Upper lobe of left lung (tissue), 6 donors: ENCODE data around the gene KBTBD12. TPM values are rescaled to one million over a fixed set of nuclear protein-coding genes. Genes with fewer than 3 reads are reported as not detected.
A peak's percentile ranks its signal among the peaks of the same experiment; 100 is the strongest.

Experiments used
- ATAC-seq, 2 donors: fragments of 200-7000 bp; cut with Tn5 transposase; one replicate each; pipeline ENCODE4 v1.9.1; 2022; ENCODE audit warnings: mild to moderate bottlenecking in 2 of 2, moderate library complexity in 2 of 2; ENCODE audit not compliant: low FRiP score in 2 of 2
- DNase-seq, 2 donors: peaks; one replicate each; pipeline ENCODE4 v3.0.0-alpha.2; 2019 to 2020
- H3K27ac ChIP-seq, 4 donors: fragments of 200-600 bp; sonication (generic); one replicate each; pipeline ENCODE4 v1.5.1; 2016 to 2019
- H3K27me3 ChIP-seq, 4 donors: fragments of 200-600 bp; sonication (generic); one replicate each; pipeline ENCODE4 v1.5.1; 2017 to 2019
- H3K36me3 ChIP-seq, 4 donors: fragments of 200-600 bp; sonication (generic); one replicate each; pipeline ENCODE4 v1.5.1; 2016 to 2019
- H3K4me1 ChIP-seq, 4 donors: fragments of 200-600 bp; sonication (generic); one replicate each; pipeline ENCODE4 v1.5.1; 2018 to 2019
- H3K4me3 ChIP-seq, 4 donors: fragments of 200-600 bp; sonication (generic); one replicate each; pipeline ENCODE4 v1.5.1; 2017 to 2019; ENCODE audit warnings: mild to moderate bottlenecking in 2 of 4, moderate library complexity in 1 of 4
- H3K9me3 ChIP-seq, 4 donors: fragments of 200-600 bp; sonication (generic); one replicate each; pipeline ENCODE4 v1.5.1; 2018 to 2019
- CTCF ChIP-seq, 6 experiments: fragments of 450-650 bp in 4 of 6; fragments of 200-600 bp in 2 of 6; sonication (generic) in 2 of 6; IDR thresholded peaks; one replicate each; pipeline ENCODE4 v1.5.1; 2016 to 2019; ENCODE audit warnings: antibody characterized with exemption in 6 of 6
- EP300 ChIP-seq, 4 donors: sonication (generic); formaldehyde crosslinking; IDR thresholded peaks; one replicate each; pipeline ENCODE4 v1.5.1; 2017; ENCODE audit warnings: antibody characterized with exemption in 4 of 4, control low read depth in 2 of 4
- POLR2A ChIP-seq, 4 donors: fragments of 450-650 bp; IDR thresholded peaks; one replicate each; pipeline ENCODE4 v1.5.1; 2016 to 2017; ENCODE audit warnings: antibody characterized with exemption in 4 of 4, mild to moderate bottlenecking in 2 of 4
- POLR2AphosphoS5 ChIP-seq, 2 donors: sonication (generic); formaldehyde crosslinking; IDR thresholded peaks; one replicate each; pipeline ENCODE4 v1.5.1; 2017; ENCODE audit warnings: antibody characterized with exemption in 2 of 2
- WGBS, 2 donors: methylation state at CpG; one replicate each; pipeline ENCODE4 v1.1.5; 2017 to 2018; 5-methylcytosine and 5-hydroxymethylcytosine counted together
- total RNA-seq, 6 donors: library from RNA; depleted of rRNA in 4 of 6; stranded (reverse); fragments of >200 nt in 4 of 6; gene quantifications; one replicate each; pipeline versions ENCODE4 v1.1.0 to v1.2.1, GENCODE V29; 2016 to 2021
- donor health status: DM: no; HTN: no; CAD: no; lungs with moderate emphysema.
- donor health status: DM: no; HTN: yes; CAD: no; lungs with severe emphysema.

Gene KBTBD12
- total RNA-seq, 6 donors from 2014 or later: 0.37 to 2.1 (median 0.71) TPM

- TF ChIP-seq CTCF (IDR thresholded peaks at IDR 0.05) (no peak), EP300 (IDR thresholded peaks at IDR 0.05) (no peak), POLR2AphosphoS5 (IDR thresholded peaks at IDR 0.05) (no peak), POLR2A (IDR thresholded peaks at IDR 0.05) (no peak)
- Histone ChIP-seq H3K9me3 (no peaks in the 10 kb centered on the region), H3K4me3 (no peak overlapping the region), H3K4me1 (no peaks in the 10 kb centered on the region), H3K27ac (no peak overlapping the region), H3K36me3 (no peaks in the 10 kb centered on the region), H3K27me3 (no peaks in the 10 kb centered on the region)
- ATAC-seq (no peak), DNase-seq (no peak)
- WGBS, 2 donors: 93 to 96% methylated on average over 6 of the region's 6 CpGs
Measured at GRCh38 chr3:127999509-128000106, 84.6 kb downstream of the KBTBD12 start.

GRCh38 chr3:128001576-128001975 lies 86.5 kb downstream of the KBTBD12 start:
- no peaks in the 10 kb centered on the region for H3K36me3 ChIP-seq
- WGBS, 2 donors: 22 to 69% methylated on average over 3 of the region's 3 CpGs
- no peak overlapping the region for H3K27ac ChIP-seq
- H3K4me3 ChIP-seq: no peak overlapping the region
- DNase-seq (no peak), ATAC-seq (no peak)
- H3K9me3 ChIP-seq: no peaks in the 10 kb centered on the region
- no peaks in the 10 kb centered on the region for H3K27me3 ChIP-seq
- TF ChIP-seq EP300 (IDR thresholded peaks at IDR 0.05) (no peak), CTCF (IDR thresholded peaks at IDR 0.05) (no peak)
- no peaks in the 10 kb centered on the region for H3K4me1 ChIP-seq

- 70 to 93% methylated on average over 1 to 8 of the region's 8 CpGs for WGBS, 2 donors
- Histone ChIP-seq H3K27ac (no peak overlapping the region), H3K36me3 (no peaks in the 10 kb centered on the region), H3K27me3 (no peaks in the 10 kb centered on the region), H3K4me3 (no peak overlapping the region), H3K9me3 (no peaks in the 10 kb centered on the region), H3K4me1 (no peaks in the 10 kb centered on the region)
- TF ChIP-seq CTCF (IDR thresholded peaks at IDR 0.05): no peak
- TF ChIP-seq POLR2AphosphoS5 (IDR thresholded peaks at IDR 0.05): no peak
- TF ChIP-seq EP300 (IDR thresholded peaks at IDR 0.05): no peak
- TF ChIP-seq POLR2A (IDR thresholded peaks at IDR 0.05): no peak
- ATAC-seq (no peak), DNase-seq (no peak)
Measured at GRCh38 chr3:128004661-128005060, 89.6 kb downstream of the KBTBD12 start.

GRCh38 chr3:128006061-128007032 lies 91.3 kb downstream of the KBTBD12 start:
- H3K27ac ChIP-seq: no peak overlapping the region
- no peaks in the 10 kb centered on the region for H3K36me3 ChIP-seq
- H3K27me3 ChIP-seq: no peaks in the 10 kb centered on the region
- H3K4me1 ChIP-seq: peaks cover 0 to 10% (median 0%) of the 10 kb centered on the region in 4 donors
- no peak for TF ChIP-seq CTCF (IDR thresholded peaks at IDR 0.05)
- no peak for TF ChIP-seq EP300 (IDR thresholded peaks at IDR 0.05)
- TF ChIP-seq POLR2AphosphoS5 (IDR thresholded peaks at IDR 0.05): no peak
- no peak for TF ChIP-seq POLR2A (IDR thresholded peaks at IDR 0.05)
- no peak for ATAC-seq
- no peaks in the 10 kb centered on the region for H3K9me3 ChIP-seq
- H3K4me3 ChIP-seq: no peak overlapping the region
- 60 to 67% methylated on average over 15 to 28 of the region's 30 CpGs for WGBS, 2 donors
- peak in 1 of 2 donors; percentile 54 for DNase-seq
